ENCODE results near the gene LOXHD1. TPM values are rescaled to one million over a fixed set of nuclear protein-coding genes. Genes with fewer than 3 reads are reported as not detected.

Gene LOXHD1
- total RNA-seq, 1 donor from 2014 or later, result not detected

DNA sequence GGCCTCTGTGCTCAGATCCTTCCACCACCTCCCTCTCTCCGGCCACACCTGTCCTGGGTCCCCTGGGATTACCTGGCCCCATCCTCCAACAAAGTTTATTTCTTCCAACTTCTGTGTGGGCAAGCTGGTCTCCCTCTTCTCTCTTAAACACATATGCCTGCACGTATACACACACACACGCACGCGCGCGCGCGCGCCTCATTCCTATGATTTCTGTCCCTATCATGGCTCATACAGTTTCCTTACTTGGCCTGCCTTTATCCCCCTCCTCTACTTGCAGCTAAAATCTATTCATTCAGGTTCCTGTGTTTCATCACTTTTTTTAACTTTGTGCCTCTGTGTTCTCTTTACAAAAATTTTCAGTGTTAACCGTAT is 96.4 kb downstream of the LOXHD1 start:
- Histone ChIP-seq H3K4me1 (no peaks in the 10 kb centered on the region), H3K36me3 (no peaks in the 10 kb centered on the region), H3K9me3 (no peaks in the 10 kb centered on the region), H3K27me3 (no peaks in the 10 kb centered on the region), H3K4me3 (no peak overlapping the region), H3K27ac (no peak overlapping the region)
- intact Hi-C loops (cut with DNase I), result no loop called here
- no peak for DNase-seq (ENCODE audit: low spot score in 2 of 2)
- TF ChIP-seq, protein P1, sequence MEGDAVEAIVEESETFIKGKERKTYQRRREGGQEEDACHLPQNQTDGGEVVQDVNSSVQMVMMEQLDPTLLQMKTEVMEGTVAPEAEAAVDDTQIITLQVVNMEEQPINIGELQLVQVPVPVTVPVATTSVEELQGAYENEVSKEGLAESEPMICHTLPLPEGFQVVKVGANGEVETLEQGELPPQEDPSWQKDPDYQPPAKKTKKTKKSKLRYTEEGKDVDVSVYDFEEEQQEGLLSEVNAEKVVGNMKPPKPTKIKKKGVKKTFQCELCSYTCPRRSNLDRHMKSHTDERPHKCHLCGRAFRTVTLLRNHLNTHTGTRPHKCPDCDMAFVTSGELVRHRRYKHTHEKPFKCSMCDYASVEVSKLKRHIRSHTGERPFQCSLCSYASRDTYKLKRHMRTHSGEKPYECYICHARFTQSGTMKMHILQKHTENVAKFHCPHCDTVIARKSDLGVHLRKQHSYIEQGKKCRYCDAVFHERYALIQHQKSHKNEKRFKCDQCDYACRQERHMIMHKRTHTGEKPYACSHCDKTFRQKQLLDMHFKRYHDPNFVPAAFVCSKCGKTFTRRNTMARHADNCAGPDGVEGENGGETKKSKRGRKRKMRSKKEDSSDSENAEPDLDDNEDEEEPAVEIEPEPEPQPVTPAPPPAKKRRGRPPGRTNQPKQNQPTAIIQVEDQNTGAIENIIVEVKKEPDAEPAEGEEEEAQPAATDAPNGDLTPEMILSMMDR (IDR thresholded peaks at IDR 0.05), result no peak

DNA sequence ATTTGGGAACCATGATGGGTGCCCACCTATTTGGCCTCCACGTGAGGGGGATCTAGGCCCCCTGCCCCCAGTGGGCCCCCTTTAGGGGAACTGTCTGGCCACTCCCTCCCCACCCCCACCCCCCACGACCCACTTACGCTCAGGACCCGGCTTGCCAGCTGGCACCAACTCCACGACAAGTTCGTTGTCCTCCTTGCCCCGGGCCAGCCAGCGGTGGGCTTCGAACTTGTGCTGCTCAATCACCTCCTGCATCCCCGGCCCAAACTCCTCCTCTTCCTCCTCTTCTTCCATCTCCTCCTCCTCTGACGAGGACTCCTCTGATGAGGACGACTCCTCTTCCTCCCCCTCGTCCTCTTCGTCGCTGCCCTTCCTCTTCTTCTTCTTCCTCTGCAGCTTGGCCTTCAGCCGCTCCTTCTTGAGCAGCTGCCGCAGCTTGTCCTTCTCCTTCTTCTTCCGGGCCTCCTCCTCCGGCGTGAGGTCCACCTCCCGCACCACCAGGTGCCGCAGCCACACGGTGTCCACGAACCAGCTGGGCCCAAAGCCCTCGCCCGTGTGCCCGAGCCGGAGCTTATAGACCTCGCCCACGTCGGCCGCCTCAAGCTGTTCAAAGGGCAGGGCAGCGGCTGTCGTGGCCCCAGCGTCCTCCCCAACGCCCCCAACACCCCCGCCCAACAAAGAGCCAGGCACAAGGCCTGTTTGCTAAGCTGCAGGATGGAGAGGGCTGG is 96.9 kb downstream of the LOXHD1 start:
- Histone ChIP-seq H3K9me3 (no peaks in the 10 kb centered on the region), H3K4me3 (no peak overlapping the region), H3K27ac (no peak overlapping the region), H3K36me3 (no peaks in the 10 kb centered on the region), H3K27me3 (no peaks in the 10 kb centered on the region), H3K4me1 (no peaks in the 10 kb centered on the region)
- TF ChIP-seq, protein P1 (IDR thresholded peaks at IDR 0.05), result no peak
- intact Hi-C loops (cut with DNase I), result no loop called here
- DNase-seq (ENCODE audit: low spot score in 2 of 2), result no peak

DNA sequence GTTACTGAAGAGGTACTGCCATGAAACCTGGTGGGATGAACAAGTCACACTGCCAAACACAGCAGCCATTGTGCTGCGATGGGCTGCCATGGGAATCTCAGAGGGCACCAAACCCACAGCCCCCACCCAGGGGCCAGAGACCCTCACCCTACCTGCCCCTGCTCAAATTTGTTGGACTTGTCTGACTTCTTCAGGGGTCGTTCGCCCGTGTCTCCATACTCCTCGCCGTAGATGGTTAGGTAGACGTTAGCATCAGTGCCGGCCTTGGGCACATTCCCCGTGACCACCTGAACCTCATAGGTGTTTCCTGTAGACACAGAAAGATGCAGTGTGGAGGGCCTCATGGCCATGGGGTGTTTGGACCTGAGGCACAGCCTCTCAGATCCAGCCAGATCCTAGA is 97.7 kb downstream of the LOXHD1 start:
- H3K27ac ChIP-seq, result no peak overlapping the region
- no peaks in the 10 kb centered on the region for H3K36me3 ChIP-seq
- TF ChIP-seq, protein P1 (IDR thresholded peaks at IDR 0.05), result no peak
- H3K4me1 ChIP-seq, result no peaks in the 10 kb centered on the region
- intact Hi-C loops (cut with DNase I), result no loop called here
- no peaks in the 10 kb centered on the region for H3K27me3 ChIP-seq
- H3K9me3 ChIP-seq, result no peaks in the 10 kb centered on the region
- H3K4me3 ChIP-seq, result no peak overlapping the region
- DNase-seq (ENCODE audit: low spot score in 2 of 2), result no peak

DNA sequence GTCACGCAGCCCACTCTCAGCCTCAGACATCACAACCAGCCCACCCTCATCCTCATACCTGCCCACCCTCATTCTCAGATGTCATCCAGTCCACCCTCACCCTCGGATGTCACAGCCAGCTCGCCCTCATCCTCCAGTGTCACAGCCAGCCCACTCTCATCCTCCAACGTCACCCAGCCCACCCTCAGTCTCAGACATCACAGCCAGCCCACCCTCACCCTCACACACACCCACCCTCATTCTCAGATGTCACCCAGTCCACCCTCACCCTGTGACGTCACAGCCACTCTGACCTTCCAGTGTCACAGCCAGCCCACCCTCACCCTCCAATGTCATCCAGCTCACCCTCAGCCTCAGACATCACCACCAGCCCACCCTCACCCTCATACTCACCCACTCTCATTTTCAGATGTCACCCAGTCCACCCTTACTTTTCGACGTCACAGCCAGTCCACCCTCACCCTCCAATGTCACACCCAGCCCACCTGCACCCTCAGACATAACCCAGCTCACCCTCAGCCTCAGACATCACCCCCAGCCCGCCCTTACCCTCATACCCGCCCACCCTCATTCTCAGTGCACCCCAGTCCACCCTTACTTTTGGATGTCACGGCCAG is 100.3 kb downstream of the LOXHD1 start:
- Histone ChIP-seq H3K27me3 (no peaks in the 10 kb centered on the region), H3K4me3 (no peak overlapping the region), H3K36me3 (no peaks in the 10 kb centered on the region), H3K27ac (no peak overlapping the region), H3K4me1 (no peaks in the 10 kb centered on the region), H3K9me3 (no peaks in the 10 kb centered on the region)
- intact Hi-C loops (cut with DNase I), result no loop called here
- DNase-seq (ENCODE audit: low spot score in 2 of 2), result no peak
- TF ChIP-seq, protein P1 (IDR thresholded peaks at IDR 0.05), result no peak

DNA sequence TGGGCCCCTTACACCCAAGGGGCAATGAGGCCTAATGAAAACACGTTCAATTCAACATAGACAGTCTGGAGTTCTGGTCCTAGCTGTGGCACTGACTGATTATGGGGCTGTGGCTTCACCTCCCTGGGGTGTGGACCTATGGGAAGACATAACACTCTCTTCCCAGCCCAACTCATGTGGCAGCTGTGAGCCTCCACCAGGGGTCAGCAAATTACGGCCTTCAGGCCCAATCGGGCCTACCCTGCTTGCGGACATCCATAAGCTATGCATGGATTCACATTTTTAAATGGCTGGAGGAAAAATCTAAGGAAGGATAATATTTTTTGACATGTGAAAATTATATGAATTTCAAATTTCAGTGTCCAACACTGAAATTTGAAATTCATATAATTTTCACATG is 101.3 kb downstream of the LOXHD1 start:
- Histone ChIP-seq H3K9me3 (no peaks in the 10 kb centered on the region), H3K4me3 (no peak overlapping the region), H3K27me3 (no peaks in the 10 kb centered on the region), H3K36me3 (no peaks in the 10 kb centered on the region), H3K4me1 (no peaks in the 10 kb centered on the region), H3K27ac (no peak overlapping the region)
- DNase-seq (ENCODE audit: low spot score in 2 of 2), result no peak
- TF ChIP-seq, protein P1 (IDR thresholded peaks at IDR 0.05), result peak in 1 of 3 experiments; percentile 15
- intact Hi-C loops (cut with DNase I), result no loop called here

All from ascending aorta (tissue), 2 donors.